HUES48 (cell line): Measurements from ENCODE around the gene OR2W1.

Experiments
- H3K27ac ChIP-seq: one replicate; pipeline ENCODE4 v1.7.0; 2013; ENCODE audit warnings: low read depth, low read length, inconsistent platforms
- H3K27me3 ChIP-seq: 2 replicates; pipeline ENCODE4 v1.6.1; 2013; ENCODE audit warnings: mild to moderate bottlenecking, low read length; ENCODE audit not compliant: control insufficient read depth, insufficient read depth
- H3K36me3 ChIP-seq: 2 replicates; pipeline ENCODE4 v1.6.1; 2013; ENCODE audit warnings: low read length; ENCODE audit not compliant: control insufficient read depth, insufficient read depth
- H3K4me1 ChIP-seq: 2 replicates; pipeline ENCODE4 v1.6.1; 2013; ENCODE audit warnings: mild to moderate bottlenecking, low read length; ENCODE audit not compliant: control insufficient read depth, insufficient read depth
- H3K4me3 ChIP-seq: 2 replicates; pipeline ENCODE4 v1.5.1; 2013; ENCODE audit warnings: mild to moderate bottlenecking, low read depth, low read length
- H3K9ac ChIP-seq: 2 replicates; pipeline ENCODE4 v1.6.1; 2013; ENCODE audit warnings: mild to moderate bottlenecking, low read depth, low read length, moderate library complexity
- H3K9me3 ChIP-seq: 2 replicates; pipeline ENCODE4 v1.6.1; 2013; ENCODE audit warnings: low read length; ENCODE audit not compliant: control insufficient read depth, insufficient read depth

Gene OR2W1, protein sequence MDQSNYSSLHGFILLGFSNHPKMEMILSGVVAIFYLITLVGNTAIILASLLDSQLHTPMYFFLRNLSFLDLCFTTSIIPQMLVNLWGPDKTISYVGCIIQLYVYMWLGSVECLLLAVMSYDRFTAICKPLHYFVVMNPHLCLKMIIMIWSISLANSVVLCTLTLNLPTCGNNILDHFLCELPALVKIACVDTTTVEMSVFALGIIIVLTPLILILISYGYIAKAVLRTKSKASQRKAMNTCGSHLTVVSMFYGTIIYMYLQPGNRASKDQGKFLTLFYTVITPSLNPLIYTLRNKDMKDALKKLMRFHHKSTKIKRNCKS

DNA sequence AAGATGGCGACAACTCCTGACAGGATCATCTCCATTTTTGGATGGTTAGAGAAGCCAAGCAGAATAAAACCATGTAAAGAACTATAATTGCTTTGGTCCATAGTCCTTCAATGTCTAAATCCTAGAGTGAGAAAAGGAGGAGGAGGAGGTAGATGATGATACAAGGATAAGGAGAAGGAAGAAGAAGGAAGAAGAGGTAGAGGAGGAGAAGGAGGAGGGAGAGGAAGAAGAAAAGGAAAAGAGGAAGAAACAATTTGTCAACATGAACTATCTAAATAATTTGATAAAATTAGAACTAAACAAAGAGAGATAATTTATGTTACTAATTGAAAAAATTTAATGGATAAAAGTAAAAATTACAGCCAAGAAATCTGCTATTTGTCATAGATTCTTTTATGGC, at the start of gene OR2W1:
TSS of gene OR2W1 (minus strand) at position 101 of the 400 bp plus-strand sequence. CDS start at position 101, 0 bp downstream.
- Histone ChIP-seq H3K9me3 (no peaks in the 10 kb centered on the region), H3K27me3 (no peaks in the 10 kb centered on the region), H3K4me3 (no peak within 1 kb of the TSS), H3K27ac (no peak within 1 kb of the TSS), H3K36me3 (no peaks in the 10 kb centered on the region), H3K9ac (no peak within 1 kb of the TSS), H3K4me1 (no peaks in the 10 kb centered on the region)

DNA sequence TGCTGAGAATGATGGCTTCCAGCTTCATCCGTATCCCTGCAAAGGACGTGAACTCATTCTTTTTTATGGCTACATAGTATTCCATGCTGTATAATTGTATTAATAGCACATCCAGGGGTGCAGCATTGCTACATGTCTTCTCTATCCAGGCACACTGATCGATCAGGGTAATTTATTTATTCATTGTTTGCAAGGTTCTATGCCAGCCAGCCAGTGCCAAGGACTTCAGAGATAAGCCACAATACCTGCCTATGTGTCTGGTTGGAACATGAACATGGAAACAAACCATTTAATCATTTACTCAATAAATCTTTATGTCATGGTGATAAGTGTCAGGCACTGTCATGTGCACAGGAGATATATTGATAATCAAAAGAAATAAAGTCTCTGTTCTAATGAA, 48.0 kb upstream of the OR2W1 start:
- no peaks in the 10 kb centered on the region for H3K4me1 ChIP-seq
- no peak overlapping the region for H3K9ac ChIP-seq
- no peak overlapping the region for H3K27ac ChIP-seq
- H3K9me3 ChIP-seq, result no peaks in the 10 kb centered on the region
- H3K4me3 ChIP-seq, result no peak overlapping the region
- H3K36me3 ChIP-seq, result no peaks in the 10 kb centered on the region
- H3K27me3 ChIP-seq, result no peaks in the 10 kb centered on the region

DNA sequence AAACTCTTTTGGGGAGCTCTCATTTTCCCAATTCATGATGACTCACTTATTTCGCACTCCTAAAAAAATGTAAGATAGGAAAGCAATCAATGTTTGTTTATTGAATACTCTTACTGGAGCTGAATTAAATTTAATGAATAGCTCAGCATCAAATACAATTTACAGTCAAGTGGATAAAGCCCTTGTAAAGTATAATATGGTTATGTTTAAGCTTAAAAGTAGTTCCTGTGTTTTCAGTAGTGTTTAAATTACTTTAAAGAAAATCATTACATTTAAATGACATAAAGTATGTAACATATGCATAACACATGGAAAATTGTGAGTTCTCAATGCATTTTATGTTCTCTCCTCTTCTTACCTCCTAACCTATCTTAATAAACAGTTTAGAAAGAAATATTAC, 42.2 kb upstream of the OR2W1 start, which contains the start of gene OR2B3:
TSS of gene OR2B3 (minus strand) at position 101 of the 400 bp plus-strand sequence. CDS start at position 36, 65 bp downstream.
- Histone ChIP-seq H3K9ac (no peak within 1 kb of the TSS), H3K27ac (no peak within 1 kb of the TSS), H3K4me3 (no peak within 1 kb of the TSS), H3K4me1 (no peaks in the 10 kb centered on the region), H3K27me3 (no peaks in the 10 kb centered on the region), H3K9me3 (no peaks in the 10 kb centered on the region), H3K36me3 (no peaks in the 10 kb centered on the region)

DNA sequence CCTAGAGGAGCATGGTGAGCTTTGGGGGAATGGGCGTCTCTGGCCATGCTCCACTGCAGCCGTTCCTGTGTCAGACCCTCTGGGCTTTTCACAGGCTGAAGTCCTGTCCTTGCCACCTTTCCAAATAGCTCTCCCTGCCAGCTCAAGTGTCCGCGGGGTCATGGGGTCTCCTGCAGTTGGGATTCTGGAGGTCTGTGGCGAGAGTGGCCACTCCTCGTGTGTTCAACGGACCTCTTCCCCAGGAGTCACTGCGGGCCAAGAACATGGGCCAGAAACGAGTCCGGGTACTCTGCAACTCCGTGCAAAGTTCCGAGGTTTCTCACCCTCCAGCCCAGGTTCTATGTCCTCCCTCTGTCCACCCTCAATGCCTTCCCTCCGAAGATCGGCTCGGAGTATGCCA, 37.5 kb upstream of the OR2W1 start:
- H3K9me3 ChIP-seq, result no peaks in the 10 kb centered on the region
- H3K4me3 ChIP-seq, result no peak overlapping the region
- no peaks in the 10 kb centered on the region for H3K36me3 ChIP-seq
- H3K27ac ChIP-seq, result no peak overlapping the region
- no peaks in the 10 kb centered on the region for H3K27me3 ChIP-seq
- H3K4me1 ChIP-seq, result no peaks in the 10 kb centered on the region
- no peak overlapping the region for H3K9ac ChIP-seq

DNA sequence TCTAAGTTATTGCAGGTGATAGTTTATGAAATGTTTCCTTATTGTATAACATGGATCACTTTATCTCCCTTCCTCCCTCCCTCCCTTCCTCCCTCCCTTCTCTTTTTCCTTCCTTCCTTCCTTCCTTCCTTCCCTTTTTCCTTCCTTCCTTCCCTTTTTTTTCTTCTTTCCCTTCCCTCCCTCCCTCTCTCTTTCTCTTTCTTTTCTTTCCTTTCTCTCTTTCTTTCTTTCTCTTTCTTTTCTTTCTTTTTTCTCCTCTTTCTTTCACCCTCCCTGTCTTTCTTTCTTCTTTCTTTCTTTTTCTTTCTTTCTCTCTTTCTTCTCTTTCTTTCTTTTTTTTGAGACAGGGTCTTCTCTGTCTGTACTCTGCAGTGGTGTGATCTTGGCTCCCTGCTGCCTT, 36.3 kb upstream of the OR2W1 start:
- Histone ChIP-seq H3K4me1 (no peaks in the 10 kb centered on the region), H3K27me3 (no peaks in the 10 kb centered on the region), H3K36me3 (no peaks in the 10 kb centered on the region), H3K9me3 (no peaks in the 10 kb centered on the region), H3K9ac (no peak overlapping the region), H3K27ac (no peak overlapping the region), H3K4me3 (no peak overlapping the region)

DNA sequence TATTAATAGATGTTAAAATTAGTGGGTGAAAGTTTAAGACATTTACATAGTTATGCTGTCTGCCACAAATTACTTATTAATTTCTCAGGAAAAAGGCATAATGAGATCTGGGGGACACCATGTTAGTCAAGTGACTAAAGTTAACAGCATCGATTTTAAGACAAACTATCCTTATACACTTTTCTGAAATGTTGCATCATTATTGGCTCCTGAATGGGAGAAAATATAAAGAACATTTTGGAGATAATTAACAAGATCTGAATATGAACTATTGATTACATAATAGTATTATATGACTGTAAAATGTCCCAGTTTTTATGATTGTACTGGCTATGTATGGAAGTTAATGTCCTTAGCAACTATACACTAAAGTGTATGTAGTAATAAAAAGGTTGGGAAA, 34.2 kb upstream of the OR2W1 start:
- no peaks in the 10 kb centered on the region for H3K36me3 ChIP-seq
- no peaks in the 10 kb centered on the region for H3K4me1 ChIP-seq
- no peak overlapping the region for H3K9ac ChIP-seq
- H3K27me3 ChIP-seq, result no peaks in the 10 kb centered on the region
- no peak overlapping the region for H3K27ac ChIP-seq
- no peak overlapping the region for H3K4me3 ChIP-seq
- no peaks in the 10 kb centered on the region for H3K9me3 ChIP-seq

DNA sequence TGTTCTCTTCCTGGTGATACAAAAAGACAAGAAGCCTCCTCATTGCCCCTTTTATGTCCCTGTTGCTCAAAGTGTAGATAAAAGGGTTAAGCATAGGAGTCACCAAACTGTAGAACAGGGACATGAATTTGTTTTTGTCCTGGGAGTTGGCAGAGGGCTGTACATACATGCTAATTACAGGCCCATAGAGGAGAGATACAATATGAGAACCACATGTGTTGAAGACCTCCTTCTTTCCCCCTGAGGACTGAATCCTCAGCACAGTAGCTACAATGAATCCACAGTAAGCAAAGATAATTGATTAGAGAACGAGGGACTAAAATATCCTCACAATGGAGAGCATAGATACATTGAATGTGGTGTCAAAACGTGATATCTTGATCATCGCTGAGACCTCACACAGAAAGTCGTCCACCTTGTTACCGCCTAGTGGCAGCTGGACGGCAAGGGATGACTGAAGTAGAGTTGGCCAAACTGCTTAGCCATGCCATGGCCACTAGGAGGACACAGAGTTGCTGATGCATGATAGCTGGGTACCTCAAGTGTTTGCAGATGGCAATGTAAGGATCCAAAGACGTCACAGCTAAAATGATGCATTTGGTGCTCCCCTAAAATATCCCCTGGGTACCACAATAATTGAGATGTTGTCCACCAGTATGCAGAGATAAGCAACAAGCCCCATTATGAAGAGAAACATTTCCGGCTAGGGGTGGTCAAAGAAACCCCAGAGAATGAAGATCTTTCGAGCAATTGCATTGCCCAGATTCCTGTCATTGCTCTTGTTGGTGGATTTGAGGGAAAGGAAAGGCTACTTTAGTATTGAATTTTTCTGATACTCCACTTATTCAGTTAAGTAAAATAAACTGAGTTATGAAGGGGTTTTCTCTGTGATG, 27.1 kb upstream of the OR2W1 start:
- no peak overlapping the region for H3K27ac ChIP-seq

DNA sequence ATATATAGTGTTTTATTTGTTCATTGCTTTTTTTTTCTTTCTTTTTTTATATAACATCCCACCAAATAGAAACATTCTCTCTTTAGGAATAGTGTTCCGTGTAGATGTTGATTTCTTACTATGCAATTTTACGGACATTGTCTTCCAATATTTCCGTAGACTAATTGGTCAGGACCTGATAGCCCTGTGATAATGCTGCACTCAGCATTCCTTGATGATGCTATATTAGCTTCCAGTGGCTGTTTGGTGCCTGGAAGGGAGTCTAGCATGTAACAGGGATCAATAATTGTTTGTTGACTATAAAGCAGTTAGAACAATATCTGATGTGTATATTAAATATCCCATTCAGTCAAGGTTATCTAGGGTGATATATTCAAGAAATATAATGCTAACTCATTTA, 6.7 kb upstream of the OR2W1 start:
- no peaks in the 10 kb centered on the region for H3K36me3 ChIP-seq

More for the DNA sequence above, 27.1 kb upstream of the OR2W1 start:
- Histone ChIP-seq H3K9ac (no peak overlapping the region), H3K27me3 (no peaks in the 10 kb centered on the region), H3K4me3 (no peak overlapping the region), H3K36me3 (no peaks in the 10 kb centered on the region), H3K4me1 (no peaks in the 10 kb centered on the region), H3K9me3 (no peaks in the 10 kb centered on the region)

DNA sequence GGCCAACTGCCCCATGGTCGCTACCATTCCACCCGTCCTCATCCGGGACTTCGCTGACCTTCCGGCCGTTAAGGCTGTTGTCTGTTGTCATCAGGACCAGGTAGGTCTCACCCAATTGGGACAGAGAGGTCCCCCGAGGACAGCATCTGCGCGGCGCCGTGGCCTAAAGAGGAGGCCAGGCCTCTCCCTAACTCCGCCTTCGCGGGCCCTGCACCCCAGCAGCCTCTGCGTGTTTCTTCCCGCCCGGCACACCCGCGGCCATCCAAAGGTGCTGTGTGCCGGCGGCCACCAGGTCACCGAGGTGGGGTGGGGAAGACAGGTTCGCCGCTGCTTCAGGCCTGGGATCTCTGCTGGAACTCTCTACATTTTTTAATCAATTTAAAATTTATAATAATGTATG, 9.0 kb downstream of the OR2W1 start:
- H3K36me3 ChIP-seq, result no peaks in the 10 kb centered on the region
- H3K9me3 ChIP-seq, result no peaks in the 10 kb centered on the region
- no peaks in the 10 kb centered on the region for H3K4me1 ChIP-seq
- H3K27ac ChIP-seq, result no peak overlapping the region
- no peaks in the 10 kb centered on the region for H3K27me3 ChIP-seq
- no peak overlapping the region for H3K4me3 ChIP-seq
- H3K9ac ChIP-seq, result no peak overlapping the region

More for the DNA sequence above, 6.7 kb upstream of the OR2W1 start:
- Histone ChIP-seq H3K27ac (no peak overlapping the region), H3K4me3 (no peak overlapping the region), H3K9ac (no peak overlapping the region), H3K9me3 (no peaks in the 10 kb centered on the region), H3K27me3 (no peaks in the 10 kb centered on the region), H3K4me1 (no peaks in the 10 kb centered on the region)

DNA sequence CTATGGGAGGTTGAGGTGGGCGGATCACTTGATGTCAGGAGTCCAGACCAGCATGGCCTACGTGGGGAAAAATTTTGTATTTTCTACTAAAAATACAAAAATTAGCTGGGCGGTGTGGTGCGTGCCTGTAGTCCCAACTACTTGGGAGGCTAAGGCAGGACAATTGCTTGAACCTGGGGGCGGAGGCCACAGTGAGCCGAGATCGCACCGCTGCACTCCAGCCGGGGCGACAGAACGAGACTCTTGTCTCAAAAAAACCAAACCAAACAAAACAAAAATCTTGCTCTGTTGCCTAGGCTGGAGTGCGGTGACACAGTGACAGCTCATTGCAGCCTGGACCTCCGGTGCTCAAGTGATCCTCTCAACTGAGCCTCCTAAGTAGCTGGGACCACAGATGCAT, 16.2 kb downstream of the OR2W1 start:
- Histone ChIP-seq H3K9ac (no peak overlapping the region), H3K4me1 (no peaks in the 10 kb centered on the region), H3K27me3 (no peaks in the 10 kb centered on the region), H3K27ac (no peak overlapping the region), H3K4me3 (no peak overlapping the region), H3K9me3 (no peaks in the 10 kb centered on the region), H3K36me3 (no peaks in the 10 kb centered on the region)
